Measurements from ENCODE around the gene SNAPC4.

The SNAPC4 gene

GRCh38 chr9:136401173-136401922 lies 1.4 kb upstream of the SNAPC4 start:
- Histone ChIP-seq H3K9ac (ENCODE audit: low read depth in 1 of 2, low read length in 2 of 2) (no peak overlapping the region), H3K27ac (ENCODE audit: low read depth, low read length) (no peak overlapping the region), H3K36me3 (ENCODE audit: control insufficient read depth in 1 of 2, insufficient read depth in 2 of 2, low read length in 2 of 2) (peaks cover 6 to 40% of the 10 kb centered on the region in 2 donors)

GRCh38 chr9:136399176-136400037 lies 563 bp downstream of the SNAPC4 start:
- Histone ChIP-seq H3K4me3 (ENCODE audit: low read depth in 1 of 2, low read length in 2 of 2) (peak overlapping the region; percentile 81 to 87), H3K27me3 (ENCODE audit: control insufficient read depth in 1 of 2, insufficient read depth in 2 of 2, low read length in 2 of 2) (no peaks in the 10 kb centered on the region), H3K36me3 (ENCODE audit: control insufficient read depth in 1 of 2, insufficient read depth in 2 of 2, low read length in 2 of 2) (peaks cover 17 to 40% of the 10 kb centered on the region in 2 donors), H3K27ac (ENCODE audit: low read depth, low read length) (no peak overlapping the region), H3K9ac (ENCODE audit: low read depth in 1 of 2, low read length in 2 of 2) (peak overlapping the region; percentile 66 to 76), H3K4me1 (ENCODE audit: control insufficient read depth in 1 of 2, insufficient read depth in 2 of 2, low read length in 2 of 2) (peaks cover 18 to 27% of the 10 kb centered on the region in 2 donors), H3K9me3 (ENCODE audit: control insufficient read depth in 1 of 2, low read length in 2 of 2) (no peaks in the 10 kb centered on the region)

More at GRCh38 chr9:136401173-136401922, 1.4 kb upstream of the SNAPC4 start:
- no peaks in the 10 kb centered on the region for H3K9me3 ChIP-seq (ENCODE audit: control insufficient read depth in 1 of 2, low read length in 2 of 2)
- H3K27me3 ChIP-seq (ENCODE audit: control insufficient read depth in 1 of 2, insufficient read depth in 2 of 2, low read length in 2 of 2), result no peaks in the 10 kb centered on the region
- H3K4me3 ChIP-seq (ENCODE audit: low read depth in 1 of 2, low read length in 2 of 2), result no peak overlapping the region
- peaks cover 13 to 24% of the 10 kb centered on the region in 2 donors for H3K4me1 ChIP-seq (ENCODE audit: control insufficient read depth in 1 of 2, insufficient read depth in 2 of 2, low read length in 2 of 2)

- H3K9ac ChIP-seq (ENCODE audit: low read depth in 1 of 2, low read length in 2 of 2), result no peak overlapping the region
- H3K4me1 ChIP-seq (ENCODE audit: control insufficient read depth in 1 of 2, insufficient read depth in 2 of 2, low read length in 2 of 2), result peaks cover 18 to 21% of the 10 kb centered on the region in 2 donors
- no peak overlapping the region for H3K4me3 ChIP-seq (ENCODE audit: low read depth in 1 of 2, low read length in 2 of 2)
- peaks cover 19 to 42% of the 10 kb centered on the region in 2 donors for H3K36me3 ChIP-seq (ENCODE audit: control insufficient read depth in 1 of 2, insufficient read depth in 2 of 2, low read length in 2 of 2)
- no peaks in the 10 kb centered on the region for H3K9me3 ChIP-seq (ENCODE audit: control insufficient read depth in 1 of 2, low read length in 2 of 2)
- H3K27me3 ChIP-seq (ENCODE audit: control insufficient read depth in 1 of 2, insufficient read depth in 2 of 2, low read length in 2 of 2), result no peaks in the 10 kb centered on the region
- no peak overlapping the region for H3K27ac ChIP-seq (ENCODE audit: low read depth, low read length)
Observed at GRCh38 chr9:136398286-136398685, 1.7 kb downstream of the SNAPC4 start.

GRCh38 chr9:136397643-136398042 lies 2.3 kb downstream of the SNAPC4 start:
- Histone ChIP-seq H3K27ac (ENCODE audit: low read depth, low read length) (no peak overlapping the region), H3K4me3 (ENCODE audit: low read depth in 1 of 2, low read length in 2 of 2) (no peak overlapping the region), H3K9me3 (ENCODE audit: control insufficient read depth in 1 of 2, low read length in 2 of 2) (no peaks in the 10 kb centered on the region), H3K9ac (ENCODE audit: low read depth in 1 of 2, low read length in 2 of 2) (no peak overlapping the region), H3K27me3 (ENCODE audit: control insufficient read depth in 1 of 2, insufficient read depth in 2 of 2, low read length in 2 of 2) (no peaks in the 10 kb centered on the region), H3K4me1 (ENCODE audit: control insufficient read depth in 1 of 2, insufficient read depth in 2 of 2, low read length in 2 of 2) (peaks cover 18 to 21% of the 10 kb centered on the region in 2 donors), H3K36me3 (ENCODE audit: control insufficient read depth in 1 of 2, insufficient read depth in 2 of 2, low read length in 2 of 2) (peaks cover 24 to 48% of the 10 kb centered on the region in 2 donors)

- H3K36me3 ChIP-seq (ENCODE audit: control insufficient read depth in 1 of 2, insufficient read depth in 2 of 2, low read length in 2 of 2), result peaks cover 33 to 62% of the 10 kb centered on the region in 2 donors
- H3K27ac ChIP-seq (ENCODE audit: low read depth, low read length), result no peak overlapping the region
- no peaks in the 10 kb centered on the region for H3K27me3 ChIP-seq (ENCODE audit: control insufficient read depth in 1 of 2, insufficient read depth in 2 of 2, low read length in 2 of 2)
- H3K9me3 ChIP-seq (ENCODE audit: control insufficient read depth in 1 of 2, low read length in 2 of 2), result no peaks in the 10 kb centered on the region
- no peak overlapping the region for H3K9ac ChIP-seq (ENCODE audit: low read depth in 1 of 2, low read length in 2 of 2)
- no peak overlapping the region for H3K4me3 ChIP-seq (ENCODE audit: low read depth in 1 of 2, low read length in 2 of 2)
- H3K4me1 ChIP-seq (ENCODE audit: control insufficient read depth in 1 of 2, insufficient read depth in 2 of 2, low read length in 2 of 2), result peaks cover 18 to 21% of the 10 kb centered on the region in 2 donors
Observed at GRCh38 chr9:136396219-136396515, 3.8 kb downstream of the SNAPC4 start.

GRCh38 chr9:136395345-136396218 lies 4.4 kb downstream of the SNAPC4 start:
- Histone ChIP-seq H3K9me3 (ENCODE audit: control insufficient read depth in 1 of 2, low read length in 2 of 2) (no peaks in the 10 kb centered on the region), H3K27ac (ENCODE audit: low read depth, low read length) (no peak overlapping the region), H3K4me3 (ENCODE audit: low read depth in 1 of 2, low read length in 2 of 2) (no peak overlapping the region), H3K4me1 (ENCODE audit: control insufficient read depth in 1 of 2, insufficient read depth in 2 of 2, low read length in 2 of 2) (peaks cover 18 to 19% of the 10 kb centered on the region in 2 donors), H3K36me3 (ENCODE audit: control insufficient read depth in 1 of 2, insufficient read depth in 2 of 2, low read length in 2 of 2) (peaks cover 33 to 63% of the 10 kb centered on the region in 2 donors), H3K27me3 (ENCODE audit: control insufficient read depth in 1 of 2, insufficient read depth in 2 of 2, low read length in 2 of 2) (no peaks in the 10 kb centered on the region), H3K9ac (ENCODE audit: low read depth in 1 of 2, low read length in 2 of 2) (no peak overlapping the region)

- peaks cover 34 to 64% of the 10 kb centered on the region in 2 donors for H3K36me3 ChIP-seq (ENCODE audit: control insufficient read depth in 1 of 2, insufficient read depth in 2 of 2, low read length in 2 of 2)
- no peak overlapping the region for H3K27ac ChIP-seq (ENCODE audit: low read depth, low read length)
Observed at GRCh38 chr9:136395020-136395340, 5.0 kb downstream of the SNAPC4 start.

GRCh38 chr9:136394312-136395019 lies 5.5 kb downstream of the SNAPC4 start:
- no peak overlapping the region for H3K9ac ChIP-seq (ENCODE audit: low read depth in 1 of 2, low read length in 2 of 2)
- peaks cover 39 to 69% of the 10 kb centered on the region in 2 donors for H3K36me3 ChIP-seq (ENCODE audit: control insufficient read depth in 1 of 2, insufficient read depth in 2 of 2, low read length in 2 of 2)
- H3K27me3 ChIP-seq (ENCODE audit: control insufficient read depth in 1 of 2, insufficient read depth in 2 of 2, low read length in 2 of 2), result no peaks in the 10 kb centered on the region
- peaks cover 13% of the 10 kb centered on the region in 2 donors for H3K4me1 ChIP-seq (ENCODE audit: control insufficient read depth in 1 of 2, insufficient read depth in 2 of 2, low read length in 2 of 2)
- H3K4me3 ChIP-seq (ENCODE audit: low read depth in 1 of 2, low read length in 2 of 2), result no peak overlapping the region
- H3K9me3 ChIP-seq (ENCODE audit: control insufficient read depth in 1 of 2, low read length in 2 of 2), result no peaks in the 10 kb centered on the region
- no peak overlapping the region for H3K27ac ChIP-seq (ENCODE audit: low read depth, low read length)

More at GRCh38 chr9:136395020-136395340, 5.0 kb downstream of the SNAPC4 start:
- Histone ChIP-seq H3K9me3 (ENCODE audit: control insufficient read depth in 1 of 2, low read length in 2 of 2) (no peaks in the 10 kb centered on the region), H3K4me3 (ENCODE audit: low read depth in 1 of 2, low read length in 2 of 2) (no peak overlapping the region), H3K4me1 (ENCODE audit: control insufficient read depth in 1 of 2, insufficient read depth in 2 of 2, low read length in 2 of 2) (peaks cover 13 to 14% of the 10 kb centered on the region in 2 donors), H3K27me3 (ENCODE audit: control insufficient read depth in 1 of 2, insufficient read depth in 2 of 2, low read length in 2 of 2) (no peaks in the 10 kb centered on the region), H3K9ac (ENCODE audit: low read depth in 1 of 2, low read length in 2 of 2) (no peak overlapping the region)

- no peaks in the 10 kb centered on the region for H3K9me3 ChIP-seq (ENCODE audit: control insufficient read depth in 1 of 2, low read length in 2 of 2)
- H3K9ac ChIP-seq (ENCODE audit: low read depth in 1 of 2, low read length in 2 of 2), result no peak overlapping the region
- peaks cover 4 to 5% of the 10 kb centered on the region in 2 donors for H3K4me1 ChIP-seq (ENCODE audit: control insufficient read depth in 1 of 2, insufficient read depth in 2 of 2, low read length in 2 of 2)
- H3K27ac ChIP-seq (ENCODE audit: low read depth, low read length), result no peak overlapping the region
- no peak overlapping the region for H3K4me3 ChIP-seq (ENCODE audit: low read depth in 1 of 2, low read length in 2 of 2)
- peaks cover 39 to 76% of the 10 kb centered on the region in 2 donors for H3K36me3 ChIP-seq (ENCODE audit: control insufficient read depth in 1 of 2, insufficient read depth in 2 of 2, low read length in 2 of 2)
- H3K27me3 ChIP-seq (ENCODE audit: control insufficient read depth in 1 of 2, insufficient read depth in 2 of 2, low read length in 2 of 2), result no peaks in the 10 kb centered on the region
Observed at GRCh38 chr9:136393531-136393930, 6.4 kb downstream of the SNAPC4 start.
